HEK293 (cell line): Measurements from ENCODE around the gene LEUTX.
A peak's percentile ranks its signal among the peaks of the same experiment; 100 is the strongest.

Source experiments
- CTCF ChIA-PET: fragments of 350-600 bp; formaldehyde crosslinking; extraction: SDS; loops from one replicate; lab custom pipeline; 2021; ENCODE audit warnings: antibody characterized with exemption; lab: Yijun Ruan, JAX
- POLR2A ChIA-PET: fragments of 300-600 bp; formaldehyde crosslinking; extraction: SDS; loops from one replicate; lab custom pipeline; 2020; ENCODE audit warnings: antibody characterized with exemption, inconsistent platforms; lab: Yijun Ruan, JAX
- H3K27ac ChIP-seq: fragments of 200-500 bp; sonication (Bioruptor generic); 2 replicates; pipeline ENCODE4 v1.5.1; 2014; ENCODE audit warnings: low read depth, low read length, control low read depth, inconsistent platforms; ENCODE audit errors: extremely low read depth
- H3K36me3 ChIP-seq, 2 experiments: fragments of 200-500 bp in 1 of 2; sonication (Bioruptor generic) in 1 of 2; 1 replicate in 1 of 2; 2 replicates in 1 of 2; pipeline ENCODE4 v1.5.1; 2014 to 2017; ENCODE audit warnings: inconsistent platforms in 2 of 2, low read length in 2 of 2; ENCODE audit not compliant: control insufficient read depth in 2 of 2, insufficient read depth in 1 of 2
- H3K4me1 ChIP-seq: fragments of 200-500 bp; sonication (Bioruptor generic); 2 replicates; pipeline ENCODE4 v1.5.1; 2014; ENCODE audit warnings: mild to moderate bottlenecking, low read length, inconsistent platforms; ENCODE audit not compliant: control insufficient read depth, insufficient read depth
- H3K4me3 ChIP-seq: 2 replicates; pipeline ENCODE4 v1.5.1; 2011; ENCODE audit warnings: low read depth, mild to moderate bottlenecking, control low read depth, low read length, moderate library complexity
- H3K9me3 ChIP-seq: fragments of 200-500 bp; sonication (Bioruptor generic); 2 replicates; pipeline ENCODE4 v1.5.1; 2014; ENCODE audit warnings: low read depth, low read length, inconsistent platforms; ENCODE audit not compliant: control insufficient read depth, insufficient read depth
- KLF10 ChIP-seq: fragments of 450-650 bp; IDR thresholded peaks from 2 replicates; pipeline ENCODE4 v1.5.1; 2018; ENCODE audit warnings: missing biosample characterization, mild to moderate bottlenecking, missing genetic modification characterization
- SCRT1 ChIP-seq: fragments of 450-650 bp; formaldehyde crosslinking; IDR thresholded peaks from 2 replicates; pipeline ENCODE4 v1.5.1; 2016; ENCODE audit warnings: missing biosample characterization, missing genetic modification characterization, borderline replicate concordance
- YY1 ChIP-seq: fragments of 450-650 bp; formaldehyde crosslinking; IDR thresholded peaks from 2 replicates; pipeline ENCODE4 v1.5.1; 2018; ENCODE audit warnings: missing biosample characterization, missing genetic modification characterization
- ZFP37 ChIP-seq: fragments of 450-650 bp; formaldehyde crosslinking; IDR thresholded peaks from 2 replicates; pipeline ENCODE4 v1.5.1; 2016; ENCODE audit warnings: missing biosample characterization, missing genetic modification characterization
- ZNF132 ChIP-seq: fragments of 450-650 bp; formaldehyde crosslinking; IDR thresholded peaks from 2 replicates; pipeline ENCODE4 v1.5.1; 2017; ENCODE audit warnings: missing biosample characterization, missing genetic modification characterization, borderline replicate concordance
- ZNF133 ChIP-seq: fragments of 450-650 bp; formaldehyde crosslinking; IDR thresholded peaks from 2 replicates; pipeline ENCODE4 v1.5.1; 2016; ENCODE audit warnings: missing biosample characterization, missing genetic modification characterization
- ZNF155 ChIP-seq: fragments of 450-650 bp; formaldehyde crosslinking; IDR thresholded peaks from 2 replicates; pipeline ENCODE4 v1.5.1; 2016; ENCODE audit warnings: missing biosample characterization, missing genetic modification characterization
- ZNF169 ChIP-seq: fragments of 450-650 bp; formaldehyde crosslinking; IDR thresholded peaks from 2 replicates; pipeline ENCODE4 v1.5.1; 2016; ENCODE audit warnings: missing biosample characterization, missing genetic modification characterization
- ZNF211 ChIP-seq: fragments of 450-650 bp; formaldehyde crosslinking; IDR thresholded peaks from 2 replicates; pipeline ENCODE4 v1.5.1; 2016; ENCODE audit warnings: low read depth, missing biosample characterization, missing genetic modification characterization
- ZNF23 ChIP-seq: fragments of 450-650 bp; formaldehyde crosslinking; IDR thresholded peaks from 2 replicates; pipeline ENCODE4 v1.5.1; 2016; ENCODE audit warnings: missing biosample characterization, missing genetic modification characterization, borderline replicate concordance
- ZNF266 ChIP-seq: fragments of 450-650 bp; formaldehyde crosslinking; IDR thresholded peaks from 2 replicates; pipeline ENCODE4 v1.5.1; 2016; ENCODE audit warnings: missing biosample characterization, missing genetic modification characterization, low read depth
- ZNF292 ChIP-seq: fragments of 450-650 bp; formaldehyde crosslinking; IDR thresholded peaks from 2 replicates; pipeline ENCODE4 v1.5.1; 2016; ENCODE audit warnings: low read depth, missing biosample characterization, missing genetic modification characterization, borderline replicate concordance
- ZNF394 ChIP-seq: fragments of 450-650 bp; formaldehyde crosslinking; IDR thresholded peaks from 2 replicates; pipeline ENCODE4 v1.5.1; 2016; ENCODE audit warnings: missing biosample characterization, missing genetic modification characterization, mild to moderate bottlenecking, moderate library complexity, borderline replicate concordance
- ZNF558 ChIP-seq: fragments of 450-650 bp; formaldehyde crosslinking; IDR thresholded peaks from 2 replicates; pipeline ENCODE4 v1.5.1; 2016; ENCODE audit warnings: missing biosample characterization, missing genetic modification characterization
- ZNF571 ChIP-seq: fragments of 450-650 bp; formaldehyde crosslinking; IDR thresholded peaks from 2 replicates; pipeline ENCODE4 v1.5.0; 2017; ENCODE audit warnings: missing biosample characterization, missing genetic modification characterization
- ZNF610 ChIP-seq: fragments of 450-650 bp; formaldehyde crosslinking; IDR thresholded peaks from 2 replicates; pipeline ENCODE4 v1.5.1; 2016; ENCODE audit warnings: missing biosample characterization, missing genetic modification characterization, borderline replicate concordance
- ZNF621 ChIP-seq: fragments of 450-650 bp; formaldehyde crosslinking; IDR thresholded peaks from 2 replicates; pipeline ENCODE4 v1.5.1; 2017; ENCODE audit warnings: missing biosample characterization, missing genetic modification characterization
- ZNF626 ChIP-seq: fragments of 450-650 bp; sonication (Bioruptor Pico); formaldehyde crosslinking; IDR thresholded peaks from 2 replicates; pipeline ENCODE4 v1.5.1; 2018; ENCODE audit warnings: missing biosample characterization, missing genetic modification characterization, inconsistent platforms
- ZNF670 ChIP-seq: fragments of 450-650 bp; formaldehyde crosslinking; IDR thresholded peaks from 2 replicates; pipeline ENCODE4 v1.5.1; 2016; ENCODE audit warnings: missing biosample characterization, missing genetic modification characterization, low read depth
- TF ChIP-seq, protein P1 (sequence below): fragments of 450-650 bp; formaldehyde crosslinking; IDR thresholded peaks from 2 replicates; pipeline ENCODE4 v1.5.1; 2017; ENCODE audit warnings: missing biosample characterization, missing genetic modification characterization
- TF ChIP-seq, protein P2 (sequence below): fragments of 450-650 bp; IDR thresholded peaks from 2 replicates; pipeline ENCODE4 v1.5.1; 2018; ENCODE audit warnings: missing biosample characterization, mild to moderate bottlenecking, missing genetic modification characterization
- TF ChIP-seq, protein P3 (sequence below): fragments of 450-650 bp; formaldehyde crosslinking; IDR thresholded peaks from 2 replicates; pipeline ENCODE4 v1.5.1; 2016; ENCODE audit warnings: missing biosample characterization, missing genetic modification characterization
- TF ChIP-seq, protein P4 (sequence below): fragments of 450-650 bp; formaldehyde crosslinking; IDR thresholded peaks from 2 replicates; pipeline ENCODE4 v1.5.1; 2017; ENCODE audit warnings: missing biosample characterization, missing genetic modification characterization
- TF ChIP-seq, protein P5 (sequence below): fragments of 450-650 bp; formaldehyde crosslinking; optimal IDR thresholded peaks from 2 replicates; pipeline ENCODE3; 2016; ENCODE audit warnings: missing biosample characterization, mild to moderate bottlenecking, missing genetic modification characterization
- TF ChIP-seq, protein P6 (sequence below): fragments of 450-650 bp; formaldehyde crosslinking; IDR thresholded peaks from 2 replicates; pipeline ENCODE4 v1.5.1; 2016; ENCODE audit warnings: missing biosample characterization, missing genetic modification characterization

LEUTX gene

DNA sequence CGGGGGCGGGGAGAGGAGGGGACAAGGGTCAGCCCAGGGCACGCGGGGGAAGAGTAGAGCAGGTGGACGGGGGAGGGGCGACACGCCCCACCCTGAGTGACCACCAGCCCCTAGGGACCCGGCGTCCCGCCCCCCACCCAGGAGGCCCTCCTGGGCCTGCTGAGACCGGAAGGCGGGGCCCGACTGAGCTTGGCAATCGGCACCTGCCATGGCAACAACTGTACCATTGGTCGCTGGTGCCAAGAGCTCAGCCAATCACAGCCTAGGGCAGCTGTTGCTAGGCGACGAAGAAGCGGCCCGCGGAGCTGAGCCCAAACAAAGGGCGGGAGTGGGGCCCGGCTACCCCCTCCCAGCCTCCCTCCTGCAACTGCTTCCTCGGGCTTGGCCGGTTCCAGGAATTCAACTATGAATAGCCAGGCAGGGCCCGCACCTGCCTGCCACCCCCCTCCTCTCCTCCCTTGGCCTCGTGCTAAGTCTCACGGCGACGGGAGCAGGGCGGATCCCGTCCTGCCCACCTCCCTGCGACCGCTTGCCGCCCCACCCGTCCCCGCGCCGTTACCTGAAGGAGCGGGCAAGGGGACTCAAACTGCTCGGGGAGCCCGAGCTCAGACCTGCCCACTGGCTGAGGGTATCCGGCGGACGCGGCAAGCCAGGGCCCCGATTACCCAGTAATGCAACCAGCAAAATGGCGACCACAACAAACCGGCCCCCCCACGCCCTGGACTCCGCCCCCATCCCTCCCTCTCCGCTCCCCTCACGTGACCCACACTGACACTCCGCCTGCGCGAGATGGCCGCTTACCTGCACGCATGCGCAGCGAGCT lies 55.0 kb downstream of the LEUTX start, which contains the start of gene DYRK1B (continued):
- TF ChIP-seq, protein P1, sequence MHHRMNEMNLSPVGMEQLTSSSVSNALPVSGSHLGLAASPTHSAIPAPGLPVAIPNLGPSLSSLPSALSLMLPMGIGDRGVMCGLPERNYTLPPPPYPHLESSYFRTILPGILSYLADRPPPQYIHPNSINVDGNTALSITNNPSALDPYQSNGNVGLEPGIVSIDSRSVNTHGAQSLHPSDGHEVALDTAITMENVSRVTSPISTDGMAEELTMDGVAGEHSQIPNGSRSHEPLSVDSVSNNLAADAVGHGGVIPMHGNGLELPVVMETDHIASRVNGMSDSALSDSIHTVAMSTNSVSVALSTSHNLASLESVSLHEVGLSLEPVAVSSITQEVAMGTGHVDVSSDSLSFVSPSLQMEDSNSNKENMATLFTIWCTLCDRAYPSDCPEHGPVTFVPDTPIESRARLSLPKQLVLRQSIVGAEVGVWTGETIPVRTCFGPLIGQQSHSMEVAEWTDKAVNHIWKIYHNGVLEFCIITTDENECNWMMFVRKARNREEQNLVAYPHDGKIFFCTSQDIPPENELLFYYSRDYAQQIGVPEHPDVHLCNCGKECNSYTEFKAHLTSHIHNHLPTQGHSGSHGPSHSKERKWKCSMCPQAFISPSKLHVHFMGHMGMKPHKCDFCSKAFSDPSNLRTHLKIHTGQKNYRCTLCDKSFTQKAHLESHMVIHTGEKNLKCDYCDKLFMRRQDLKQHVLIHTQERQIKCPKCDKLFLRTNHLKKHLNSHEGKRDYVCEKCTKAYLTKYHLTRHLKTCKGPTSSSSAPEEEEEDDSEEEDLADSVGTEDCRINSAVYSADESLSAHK: peak; percentile 81
- TF ChIP-seq ZNF292 (tag by site-specific recombination): no peak

DNA sequence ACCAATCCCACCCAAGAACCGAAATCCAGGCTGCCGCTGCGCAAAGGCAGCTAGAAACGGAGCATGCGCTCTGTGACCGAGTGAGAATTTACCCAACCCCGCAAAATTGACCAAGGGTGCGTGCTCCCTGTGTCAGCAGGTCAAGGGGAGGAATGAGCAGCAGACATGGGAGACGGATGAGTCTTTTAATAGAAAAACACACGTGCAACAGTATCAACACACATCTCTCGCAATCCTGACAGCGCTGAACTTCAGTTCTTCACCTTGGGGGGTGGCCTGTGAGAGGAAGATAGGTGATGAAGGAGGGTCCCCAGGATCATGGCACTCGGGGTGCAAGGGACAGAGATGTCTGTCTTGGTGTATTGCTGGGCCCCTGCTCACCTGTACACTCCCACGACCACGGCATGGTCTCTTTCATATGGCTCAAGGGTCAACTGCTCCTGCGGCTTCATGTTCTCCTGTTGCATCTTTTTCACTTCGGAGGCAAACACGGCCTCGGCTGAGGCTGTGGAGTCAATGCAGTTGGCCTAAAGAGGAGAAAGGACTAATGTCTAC lies 55.7 kb downstream of the LEUTX start:
- ChIA-PET POLR2A (interaction anchor here (0.5 to 2.2 kb wide), 31 partner anchors 10 to 769 kb away, joined by 3 to 124 read pairs (median 6); partner anchors contain the start of genes FBL, PLD3, PSMC4 and RPS16), CTCF (interaction anchor here (0.6 to 2.2 kb wide), 8 partner anchors 10 to 419 kb away, joined by 3 to 63 read pairs (median 4); partner anchors contain the start of genes FBL and PSMC4)
- H3K4me3 ChIP-seq: no peak overlapping the region
- H3K27ac ChIP-seq: peak overlapping the region; percentile 95
- no peaks in the 10 kb centered on the region for H3K9me3 ChIP-seq
- peaks cover 79 to 80% of the 10 kb centered on the region in 2 experiments for H3K36me3 ChIP-seq
- peaks cover 18% of the 10 kb centered on the region for H3K4me1 ChIP-seq
- no peak for TF ChIP-seq ZFP37
- TF ChIP-seq ZNF670 (tag by site-specific recombination): no peak
- TF ChIP-seq SCRT1: peak; percentile 93
- no peak for TF ChIP-seq ZNF621
- TF ChIP-seq YY1 (tag by site-specific recombination): no peak
- no peak for TF ChIP-seq ZNF23 (tag by site-specific recombination)
- no peak for TF ChIP-seq ZNF211 (tag by site-specific recombination)
- no peak for TF ChIP-seq ZNF626
- TF ChIP-seq, protein P2, sequence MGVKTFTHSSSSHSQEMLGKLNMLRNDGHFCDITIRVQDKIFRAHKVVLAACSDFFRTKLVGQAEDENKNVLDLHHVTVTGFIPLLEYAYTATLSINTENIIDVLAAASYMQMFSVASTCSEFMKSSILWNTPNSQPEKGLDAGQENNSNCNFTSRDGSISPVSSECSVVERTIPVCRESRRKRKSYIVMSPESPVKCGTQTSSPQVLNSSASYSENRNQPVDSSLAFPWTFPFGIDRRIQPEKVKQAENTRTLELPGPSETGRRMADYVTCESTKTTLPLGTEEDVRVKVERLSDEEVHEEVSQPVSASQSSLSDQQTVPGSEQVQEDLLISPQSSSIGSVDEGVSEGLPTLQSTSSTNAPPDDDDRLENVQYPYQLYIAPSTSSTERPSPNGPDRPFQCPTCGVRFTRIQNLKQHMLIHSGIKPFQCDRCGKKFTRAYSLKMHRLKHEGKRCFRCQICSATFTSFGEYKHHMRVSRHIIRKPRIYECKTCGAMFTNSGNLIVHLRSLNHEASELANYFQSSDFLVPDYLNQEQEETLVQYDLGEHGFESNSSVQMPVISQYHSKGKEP (tag by site-specific recombination): no peak
- TF ChIP-seq ZNF266 (tag by site-specific recombination): no peak
- no peak for TF ChIP-seq ZNF610
- TF ChIP-seq, protein P3, sequence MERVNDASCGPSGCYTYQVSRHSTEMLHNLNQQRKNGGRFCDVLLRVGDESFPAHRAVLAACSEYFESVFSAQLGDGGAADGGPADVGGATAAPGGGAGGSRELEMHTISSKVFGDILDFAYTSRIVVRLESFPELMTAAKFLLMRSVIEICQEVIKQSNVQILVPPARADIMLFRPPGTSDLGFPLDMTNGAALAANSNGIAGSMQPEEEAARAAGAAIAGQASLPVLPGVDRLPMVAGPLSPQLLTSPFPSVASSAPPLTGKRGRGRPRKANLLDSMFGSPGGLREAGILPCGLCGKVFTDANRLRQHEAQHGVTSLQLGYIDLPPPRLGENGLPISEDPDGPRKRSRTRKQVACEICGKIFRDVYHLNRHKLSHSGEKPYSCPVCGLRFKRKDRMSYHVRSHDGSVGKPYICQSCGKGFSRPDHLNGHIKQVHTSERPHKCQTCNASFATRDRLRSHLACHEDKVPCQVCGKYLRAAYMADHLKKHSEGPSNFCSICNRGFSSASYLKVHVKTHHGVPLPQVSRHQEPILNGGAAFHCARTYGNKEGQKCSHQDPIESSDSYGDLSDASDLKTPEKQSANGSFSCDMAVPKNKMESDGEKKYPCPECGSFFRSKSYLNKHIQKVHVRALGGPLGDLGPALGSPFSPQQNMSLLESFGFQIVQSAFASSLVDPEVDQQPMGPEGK (tag by site-specific recombination): no peak
- TF ChIP-seq ZNF132 (tag by site-specific recombination): no peak
- no peak for TF ChIP-seq ZNF155 (tag by site-specific recombination)
- no peak for TF ChIP-seq ZNF394 (tag by site-specific recombination)
- TF ChIP-seq, protein P4, sequence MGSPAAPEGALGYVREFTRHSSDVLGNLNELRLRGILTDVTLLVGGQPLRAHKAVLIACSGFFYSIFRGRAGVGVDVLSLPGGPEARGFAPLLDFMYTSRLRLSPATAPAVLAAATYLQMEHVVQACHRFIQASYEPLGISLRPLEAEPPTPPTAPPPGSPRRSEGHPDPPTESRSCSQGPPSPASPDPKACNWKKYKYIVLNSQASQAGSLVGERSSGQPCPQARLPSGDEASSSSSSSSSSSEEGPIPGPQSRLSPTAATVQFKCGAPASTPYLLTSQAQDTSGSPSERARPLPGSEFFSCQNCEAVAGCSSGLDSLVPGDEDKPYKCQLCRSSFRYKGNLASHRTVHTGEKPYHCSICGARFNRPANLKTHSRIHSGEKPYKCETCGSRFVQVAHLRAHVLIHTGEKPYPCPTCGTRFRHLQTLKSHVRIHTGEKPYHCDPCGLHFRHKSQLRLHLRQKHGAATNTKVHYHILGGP (tag by site-specific recombination): no peak
- TF ChIP-seq, protein P5, sequence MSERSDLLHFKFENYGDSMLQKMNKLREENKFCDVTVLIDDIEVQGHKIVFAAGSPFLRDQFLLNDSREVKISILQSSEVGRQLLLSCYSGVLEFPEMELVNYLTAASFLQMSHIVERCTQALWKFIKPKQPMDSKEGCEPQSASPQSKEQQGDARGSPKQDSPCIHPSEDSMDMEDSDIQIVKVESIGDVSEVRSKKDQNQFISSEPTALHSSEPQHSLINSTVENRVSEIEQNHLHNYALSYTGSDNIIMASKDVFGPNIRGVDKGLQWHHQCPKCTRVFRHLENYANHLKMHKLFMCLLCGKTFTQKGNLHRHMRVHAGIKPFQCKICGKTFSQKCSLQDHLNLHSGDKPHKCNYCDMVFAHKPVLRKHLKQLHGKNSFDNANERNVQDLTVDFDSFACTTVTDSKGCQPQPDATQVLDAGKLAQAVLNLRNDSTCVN (tag by site-specific recombination): no peak
- no peak for TF ChIP-seq KLF10
- TF ChIP-seq, protein P6, sequence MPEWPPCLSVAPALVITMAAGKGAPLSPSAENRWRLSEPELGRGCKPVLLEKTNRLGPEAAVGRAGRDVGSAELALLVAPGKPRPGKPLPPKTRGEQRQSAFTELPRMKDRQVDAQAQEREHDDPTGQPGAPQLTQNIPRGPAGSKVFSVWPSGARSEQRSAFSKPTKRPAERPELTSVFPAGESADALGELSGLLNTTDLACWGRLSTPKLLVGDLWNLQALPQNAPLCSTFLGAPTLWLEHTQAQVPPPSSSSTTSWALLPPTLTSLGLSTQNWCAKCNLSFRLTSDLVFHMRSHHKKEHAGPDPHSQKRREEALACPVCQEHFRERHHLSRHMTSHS (tag by site-specific recombination): no peak
- no peak for TF ChIP-seq ZNF571
- no peak for TF ChIP-seq ZNF133 (tag by site-specific recombination)
- 0 out of 2 replicates have a peak, but pooled peaks have one; percentile 16 for TF ChIP-seq ZNF169
- no peak for TF ChIP-seq ZNF558 (tag by site-specific recombination)
